ENCODE measurements around the gene LEMD1.

DNA sequence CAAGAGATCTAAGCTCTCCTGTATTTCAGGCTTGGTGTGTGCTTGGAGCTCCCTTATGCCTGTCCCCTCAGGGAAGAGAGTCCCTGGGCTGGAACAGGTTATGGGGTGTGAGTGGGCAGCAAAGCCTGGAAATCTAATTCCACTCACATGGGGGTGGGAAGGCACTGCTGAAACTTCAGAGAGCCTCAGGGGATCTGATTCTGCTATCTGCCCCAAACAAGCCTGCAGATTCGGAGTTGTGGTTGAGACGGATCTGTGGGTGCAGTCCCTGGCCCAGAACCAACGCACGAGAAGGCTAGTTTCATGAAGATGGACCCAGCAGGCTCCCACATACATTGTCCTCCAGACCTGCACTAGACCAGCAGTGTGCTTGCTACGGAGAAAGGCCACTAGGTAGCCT is 31.1 kb upstream of the LEMD1 start:
- no peak for TF ChIP-seq POLR2A (IDR thresholded peaks at IDR 0.05; ENCODE audit: low read depth)
- TF ChIP-seq, protein P1, sequence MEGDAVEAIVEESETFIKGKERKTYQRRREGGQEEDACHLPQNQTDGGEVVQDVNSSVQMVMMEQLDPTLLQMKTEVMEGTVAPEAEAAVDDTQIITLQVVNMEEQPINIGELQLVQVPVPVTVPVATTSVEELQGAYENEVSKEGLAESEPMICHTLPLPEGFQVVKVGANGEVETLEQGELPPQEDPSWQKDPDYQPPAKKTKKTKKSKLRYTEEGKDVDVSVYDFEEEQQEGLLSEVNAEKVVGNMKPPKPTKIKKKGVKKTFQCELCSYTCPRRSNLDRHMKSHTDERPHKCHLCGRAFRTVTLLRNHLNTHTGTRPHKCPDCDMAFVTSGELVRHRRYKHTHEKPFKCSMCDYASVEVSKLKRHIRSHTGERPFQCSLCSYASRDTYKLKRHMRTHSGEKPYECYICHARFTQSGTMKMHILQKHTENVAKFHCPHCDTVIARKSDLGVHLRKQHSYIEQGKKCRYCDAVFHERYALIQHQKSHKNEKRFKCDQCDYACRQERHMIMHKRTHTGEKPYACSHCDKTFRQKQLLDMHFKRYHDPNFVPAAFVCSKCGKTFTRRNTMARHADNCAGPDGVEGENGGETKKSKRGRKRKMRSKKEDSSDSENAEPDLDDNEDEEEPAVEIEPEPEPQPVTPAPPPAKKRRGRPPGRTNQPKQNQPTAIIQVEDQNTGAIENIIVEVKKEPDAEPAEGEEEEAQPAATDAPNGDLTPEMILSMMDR (IDR thresholded peaks at IDR 0.05): no peak
